Measurements from ENCODE around the gene AK9. TPM values are rescaled to one million over a fixed set of nuclear protein-coding genes. Genes with fewer than 3 reads are reported as not detected.

AK9 gene
- total RNA-seq, 1 experiment from 2014 or later, result 1.7 TPM

GRCh38 chr6:109631403-109631802, 59.6 kb downstream of the AK9 start:
- ChIA-PET CTCF (no interaction called here), POLR2A (ENCODE audit: unreplicated experiment) (no interaction called here)
- BruUV-seq (replicated peaks), result no TSS peak
- no peaks in the 10 kb centered on the region for H3K4me1 ChIP-seq (ENCODE audit: insufficient read depth, low read length)
- H3K9me3 ChIP-seq (ENCODE audit: low read length), result no peaks in the 10 kb centered on the region
- DNase-seq (no peak), ATAC-seq (no peak)
- no peak overlapping the region for H3K9ac ChIP-seq (ENCODE audit: low read length)
- H3K9me2 ChIP-seq (replicated peaks; ENCODE audit: low read length), result no peaks in the 10 kb centered on the region
- H3K27me3 ChIP-seq (ENCODE audit: low read length), result no peaks in the 10 kb centered on the region
- no peak overlapping the region for H3K4me2 ChIP-seq (ENCODE audit: low read length)
- H3K4me3 ChIP-seq (ENCODE audit: low read length), result no peak overlapping the region
- H3K79me2 ChIP-seq (ENCODE audit: low read length), result no peaks in the 10 kb centered on the region
- intact Hi-C loops (cut with micrococcal nuclease), result no loop called here
- TF ChIP-seq, protein P1, sequence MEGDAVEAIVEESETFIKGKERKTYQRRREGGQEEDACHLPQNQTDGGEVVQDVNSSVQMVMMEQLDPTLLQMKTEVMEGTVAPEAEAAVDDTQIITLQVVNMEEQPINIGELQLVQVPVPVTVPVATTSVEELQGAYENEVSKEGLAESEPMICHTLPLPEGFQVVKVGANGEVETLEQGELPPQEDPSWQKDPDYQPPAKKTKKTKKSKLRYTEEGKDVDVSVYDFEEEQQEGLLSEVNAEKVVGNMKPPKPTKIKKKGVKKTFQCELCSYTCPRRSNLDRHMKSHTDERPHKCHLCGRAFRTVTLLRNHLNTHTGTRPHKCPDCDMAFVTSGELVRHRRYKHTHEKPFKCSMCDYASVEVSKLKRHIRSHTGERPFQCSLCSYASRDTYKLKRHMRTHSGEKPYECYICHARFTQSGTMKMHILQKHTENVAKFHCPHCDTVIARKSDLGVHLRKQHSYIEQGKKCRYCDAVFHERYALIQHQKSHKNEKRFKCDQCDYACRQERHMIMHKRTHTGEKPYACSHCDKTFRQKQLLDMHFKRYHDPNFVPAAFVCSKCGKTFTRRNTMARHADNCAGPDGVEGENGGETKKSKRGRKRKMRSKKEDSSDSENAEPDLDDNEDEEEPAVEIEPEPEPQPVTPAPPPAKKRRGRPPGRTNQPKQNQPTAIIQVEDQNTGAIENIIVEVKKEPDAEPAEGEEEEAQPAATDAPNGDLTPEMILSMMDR (conservative IDR thresholded peaks at IDR 0.05; ENCODE audit: low read depth, low read length), result no peak
- no peak for TF ChIP-seq EZH2phosphoT487 (IDR thresholded peaks at IDR 0.05; ENCODE audit: borderline replicate concordance, low read length)
- TF ChIP-seq EZH2 (IDR thresholded peaks at IDR 0.05; ENCODE audit: low read length, unreplicated experiment), result no peak
- no peaks in the 10 kb centered on the region for H4K20me1 ChIP-seq (ENCODE audit: low read length)
- no peak overlapping the region for H3K27ac ChIP-seq (ENCODE audit: low read length)
- no peaks in the 10 kb centered on the region for H3F3A ChIP-seq (ENCODE audit: low read length, unreplicated experiment)
- no peaks in the 10 kb centered on the region for H3K36me3 ChIP-seq (ENCODE audit: low read depth, low read length)
- no peak overlapping the region for H2AFZ ChIP-seq (ENCODE audit: low read length)

DNA sequence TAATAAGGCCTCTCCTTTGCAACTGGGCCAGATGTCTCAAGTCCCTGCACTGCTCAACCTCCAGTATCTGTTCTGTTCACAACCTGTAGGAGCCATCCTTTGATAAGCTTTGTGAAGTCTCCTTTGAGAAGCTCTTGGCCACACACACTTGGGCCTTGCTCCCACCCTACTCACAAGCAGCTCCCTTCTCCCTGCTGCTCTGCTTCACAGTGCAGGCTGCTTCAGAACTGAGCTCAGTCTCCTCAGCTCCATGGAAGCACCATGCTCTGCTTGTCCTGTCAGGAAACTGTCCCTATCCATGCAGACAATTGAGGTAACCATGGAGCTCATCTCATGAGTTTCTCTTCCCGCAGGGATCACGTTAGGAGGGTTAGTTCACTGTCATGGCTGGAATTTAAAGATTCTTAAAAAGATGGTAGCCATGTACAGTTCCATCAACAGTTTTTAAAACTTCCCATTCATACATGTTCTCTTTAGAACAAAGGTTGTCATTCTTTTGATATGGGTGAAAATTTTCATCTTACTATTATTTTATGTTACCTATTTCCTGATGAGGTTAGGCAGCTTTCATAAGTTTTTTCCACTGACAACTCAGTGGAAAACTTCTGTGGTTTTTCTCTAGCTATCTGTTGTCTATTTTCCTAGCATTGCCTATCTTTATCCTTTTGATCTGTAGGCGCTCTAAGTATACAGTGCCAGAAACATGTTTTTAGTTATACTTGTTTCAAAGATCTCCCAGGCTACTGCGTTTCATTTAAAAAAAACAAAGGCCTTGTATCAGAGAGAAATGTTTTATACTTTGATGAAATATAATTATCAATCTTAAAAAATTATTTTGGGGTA, 62.6 kb downstream of the AK9 start:
- no TSS peak for BruUV-seq (replicated peaks)
- Histone ChIP-seq H3F3A (ENCODE audit: low read length, unreplicated experiment) (no peaks in the 10 kb centered on the region), H3K4me2 (ENCODE audit: low read length) (no peak overlapping the region), H3K27me3 (ENCODE audit: low read length) (no peaks in the 10 kb centered on the region), H4K20me1 (ENCODE audit: low read length) (no peaks in the 10 kb centered on the region), H3K9ac (ENCODE audit: low read length) (no peak overlapping the region), H3K9me3 (ENCODE audit: low read length) (no peaks in the 10 kb centered on the region), H3K9me2 (replicated peaks; ENCODE audit: low read length) (no peaks in the 10 kb centered on the region), H2AFZ (ENCODE audit: low read length) (no peak overlapping the region), H3K4me3 (ENCODE audit: low read length) (no peak overlapping the region), H3K36me3 (ENCODE audit: low read depth, low read length) (no peaks in the 10 kb centered on the region), H3K4me1 (ENCODE audit: insufficient read depth, low read length) (no peaks in the 10 kb centered on the region), H3K79me2 (ENCODE audit: low read length) (no peaks in the 10 kb centered on the region), H3K27ac (ENCODE audit: low read length) (no peak overlapping the region)
- ATAC-seq, result no peak
- ChIA-PET POLR2A (ENCODE audit: unreplicated experiment) (no interaction called here), CTCF (no interaction called here)
- DNase-seq, result no peak
- TF ChIP-seq, protein P1 (conservative IDR thresholded peaks at IDR 0.05; ENCODE audit: low read depth, low read length), result no peak
- TF ChIP-seq EZH2 (IDR thresholded peaks at IDR 0.05; ENCODE audit: low read length, unreplicated experiment) (no peak), EZH2phosphoT487 (IDR thresholded peaks at IDR 0.05; ENCODE audit: borderline replicate concordance, low read length) (no peak)
- intact Hi-C loops (cut with micrococcal nuclease), result no loop called here

DNA sequence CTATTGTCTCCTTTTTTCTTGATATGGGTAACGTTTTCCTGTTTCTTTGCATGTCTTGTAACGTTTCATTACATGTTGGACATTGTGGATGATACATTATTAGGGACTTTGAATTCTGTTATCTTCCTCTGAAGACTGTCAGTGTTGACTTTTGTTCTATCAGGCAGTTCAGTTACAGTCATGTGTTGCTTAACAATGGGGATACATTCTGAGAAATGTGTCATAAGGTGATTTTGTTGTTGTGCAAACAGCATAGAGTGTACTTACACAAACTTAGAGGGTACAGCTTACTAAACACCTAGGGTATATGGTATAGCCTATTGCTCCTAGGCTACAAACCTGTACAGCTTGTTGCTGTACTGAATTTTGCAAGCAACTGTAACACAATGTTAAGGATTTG, 64.7 kb downstream of the AK9 start:
- POLR2A ChIA-PET (ENCODE audit: unreplicated experiment), result no interaction called here
- intact Hi-C loops (cut with micrococcal nuclease), result no loop called here

More for the DNA sequence above, 64.7 kb downstream of the AK9 start:
- TF ChIP-seq EZH2 (IDR thresholded peaks at IDR 0.05; ENCODE audit: low read length, unreplicated experiment) (no peak), EZH2phosphoT487 (IDR thresholded peaks at IDR 0.05; ENCODE audit: borderline replicate concordance, low read length) (no peak)
- TF ChIP-seq, protein P1 (conservative IDR thresholded peaks at IDR 0.05; ENCODE audit: low read depth, low read length), result no peak
- no peak for ATAC-seq
- no peaks in the 10 kb centered on the region for H3K9me2 ChIP-seq (replicated peaks; ENCODE audit: low read length)
- no peaks in the 10 kb centered on the region for H3K4me1 ChIP-seq (ENCODE audit: insufficient read depth, low read length)
- no peak overlapping the region for H2AFZ ChIP-seq (ENCODE audit: low read length)
- H3K9me3 ChIP-seq (ENCODE audit: low read length), result no peaks in the 10 kb centered on the region
- no peaks in the 10 kb centered on the region for H3K79me2 ChIP-seq (ENCODE audit: low read length)
- no peak overlapping the region for H3K27ac ChIP-seq (ENCODE audit: low read length)
- no peak overlapping the region for H3K4me3 ChIP-seq (ENCODE audit: low read length)
- H4K20me1 ChIP-seq (ENCODE audit: low read length), result no peaks in the 10 kb centered on the region
- no peaks in the 10 kb centered on the region for H3K27me3 ChIP-seq (ENCODE audit: low read length)
- H3K36me3 ChIP-seq (ENCODE audit: low read depth, low read length), result no peaks in the 10 kb centered on the region
- H3K4me2 ChIP-seq (ENCODE audit: low read length), result no peak overlapping the region
- no peak for DNase-seq
- BruUV-seq (replicated peaks), result no TSS peak
- H3F3A ChIP-seq (ENCODE audit: low read length, unreplicated experiment), result no peaks in the 10 kb centered on the region
- CTCF ChIA-PET, result interaction anchor here (0.7 kb wide), 1 partner anchor 61 kb away, joined by 5 read pairs; no protein-coding TSS in a partner anchor
- H3K9ac ChIP-seq (ENCODE audit: low read length), result no peak overlapping the region

Measured in PC-3 (cell line).